ENCODE data around the gene CCDC43. TPM values are rescaled to one million over a fixed set of nuclear protein-coding genes. Genes with fewer than 3 reads are reported as not detected.

Gene CCDC43
- total and polyA plus RNA-seq, 2 of the 13 experiments (the other 11 are each of a cell fraction or from before 2014, with no cell fraction given): 17.5 to 94.8 TPM

GRCh38 chr17:44708401-44709263 is 19.1 kb upstream of the CCDC43 start, which contains the start of gene DBF4B (continued):
- TF ChIP-seq ARID4A (CRISPR knock-in tag; IDR thresholded peaks at IDR 0.05; ENCODE audit: borderline replicate concordance) (peak; percentile 99), HOXA5 (CRISPR knock-in tag; IDR thresholded peaks at IDR 0.05) (no peak), ZBTB49 (CRISPR knock-in tag; IDR thresholded peaks at IDR 0.05; ENCODE audit: borderline replicate concordance) (no peak), JUND (CRISPR knock-in tag; IDR thresholded peaks at IDR 0.05) (peak; percentile 60; the same call in 1 of the 2 replicates), ZNF556 (CRISPR knock-in tag; IDR thresholded peaks at IDR 0.05; ENCODE audit: borderline replicate concordance) (peak; percentile 87; the same call in 1 of the 2 replicates), ZBTB34 (CRISPR knock-in tag; IDR thresholded peaks at IDR 0.05) (peak; percentile 61; the same call in 1 of the 2 replicates), MXD4 (CRISPR knock-in tag; IDR thresholded peaks at IDR 0.05) (0 out of 2 replicates have a peak, but pooled peaks have one; percentile 34), SAFB2 (CRISPR knock-in tag; IDR thresholded peaks at IDR 0.05; ENCODE audit: borderline replicate concordance, low read depth) (no peak), ZNF256 (CRISPR knock-in tag; conservative IDR thresholded peaks at IDR 0.05) (no peak), ZNF761 (CRISPR knock-in tag; conservative IDR thresholded peaks at IDR 0.05) (no peak), ZNF441 (CRISPR knock-in tag; IDR thresholded peaks at IDR 0.05; ENCODE audit: borderline replicate concordance) (peak; percentile 58), ZKSCAN5 (CRISPR knock-in tag; IDR thresholded peaks at IDR 0.05) (no peak), ZBTB25 (CRISPR knock-in tag; IDR thresholded peaks at IDR 0.05) (peak; percentile 56; the same call in 1 of the 2 replicates), PRDM4 (CRISPR knock-in tag; IDR thresholded peaks at IDR 0.05; ENCODE audit: borderline replicate concordance) (no peak), PCBP1 (IDR thresholded peaks at IDR 0.05; ENCODE audit: borderline replicate concordance, low read depth, low read length) (no peak), GFI1 (CRISPR knock-in tag; IDR thresholded peaks at IDR 0.05; ENCODE audit: borderline replicate concordance) (no peak)
